Activated CD8-positive, alpha-beta memory T cell treated with anti-CD3 and anti-CD28 coated beads, Interleukin-2, amount 50 U/mL, for 24 hours (primary cell): ENCODE measurements around the gene DNAH10.

Experiments
- DNase-seq: peaks from one replicate; pipeline ENCODE4 v3.0.0-alpha.2; 2020; ENCODE audit errors: extremely low read depth

The DNAH10 gene

GRCh38 chr12:123886258-123886657, 124.2 kb downstream of the DNAH10 start:
- no peak for DNase-seq

- no peak for DNase-seq
These were observed 125.0 kb downstream of the DNAH10 start for GRCh38 chr12:123886931-123887582.

DNA sequence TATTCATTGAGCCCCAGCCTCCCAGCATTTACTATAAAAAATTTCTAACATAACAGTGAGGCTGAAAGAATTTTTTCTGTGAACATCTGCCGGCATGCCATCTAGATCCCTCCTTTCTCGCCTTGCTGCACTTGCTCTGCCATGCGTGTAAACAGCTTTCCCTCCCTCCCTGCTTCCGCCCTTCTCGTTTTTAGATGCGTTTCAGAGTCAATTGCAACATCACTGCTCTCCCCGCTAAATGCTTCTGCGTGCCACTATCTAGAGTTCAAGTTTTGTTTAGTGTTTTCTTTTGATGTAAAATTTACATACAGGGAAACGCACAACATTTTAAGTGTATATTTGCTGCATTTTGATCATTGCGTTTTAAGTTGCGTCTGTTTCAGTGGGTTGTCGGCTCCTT, 126.9 kb downstream of the DNAH10 start:
- no peak for DNase-seq

DNA sequence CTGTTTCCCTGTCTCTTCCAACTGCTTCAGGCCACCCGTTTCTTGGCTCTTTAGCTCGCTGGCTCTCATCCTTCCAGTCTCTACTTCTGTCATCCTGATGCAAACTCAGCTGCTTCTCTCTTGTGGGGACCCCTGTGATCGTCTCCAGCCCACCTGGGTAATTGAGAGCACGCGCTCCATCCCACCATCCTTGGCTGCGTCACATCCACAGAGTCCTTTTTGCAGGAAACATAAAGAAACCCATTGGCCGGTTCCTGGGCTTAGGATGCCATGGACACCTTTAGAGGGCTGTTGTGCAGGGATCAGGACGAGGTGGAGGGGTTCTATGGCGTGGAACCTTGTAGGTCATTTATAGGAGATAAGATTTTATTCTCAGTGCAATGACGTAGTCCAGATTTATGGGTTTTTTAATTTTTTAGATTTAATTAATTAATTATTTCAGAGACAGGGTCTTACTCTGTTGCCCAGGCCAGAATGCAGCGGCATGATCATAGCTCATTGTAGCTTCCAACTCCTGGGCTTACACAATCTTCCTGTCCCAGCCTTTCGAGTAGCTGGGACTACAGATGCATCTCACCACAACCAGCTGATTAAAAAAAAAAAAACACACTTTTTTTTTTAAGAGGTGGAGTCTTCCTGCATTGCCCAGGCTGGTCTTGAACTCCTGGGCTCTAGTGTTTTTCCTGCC, 127.9 kb downstream of the DNAH10 start:
- DNase-seq = no peak

- DNase-seq = no peak
These were observed 128.4 kb downstream of the DNAH10 start for GRCh38 chr12:123890536-123890902.

- no peak for DNase-seq
These were observed 128.9 kb downstream of the DNAH10 start for GRCh38 chr12:123891011-123891410.

DNA sequence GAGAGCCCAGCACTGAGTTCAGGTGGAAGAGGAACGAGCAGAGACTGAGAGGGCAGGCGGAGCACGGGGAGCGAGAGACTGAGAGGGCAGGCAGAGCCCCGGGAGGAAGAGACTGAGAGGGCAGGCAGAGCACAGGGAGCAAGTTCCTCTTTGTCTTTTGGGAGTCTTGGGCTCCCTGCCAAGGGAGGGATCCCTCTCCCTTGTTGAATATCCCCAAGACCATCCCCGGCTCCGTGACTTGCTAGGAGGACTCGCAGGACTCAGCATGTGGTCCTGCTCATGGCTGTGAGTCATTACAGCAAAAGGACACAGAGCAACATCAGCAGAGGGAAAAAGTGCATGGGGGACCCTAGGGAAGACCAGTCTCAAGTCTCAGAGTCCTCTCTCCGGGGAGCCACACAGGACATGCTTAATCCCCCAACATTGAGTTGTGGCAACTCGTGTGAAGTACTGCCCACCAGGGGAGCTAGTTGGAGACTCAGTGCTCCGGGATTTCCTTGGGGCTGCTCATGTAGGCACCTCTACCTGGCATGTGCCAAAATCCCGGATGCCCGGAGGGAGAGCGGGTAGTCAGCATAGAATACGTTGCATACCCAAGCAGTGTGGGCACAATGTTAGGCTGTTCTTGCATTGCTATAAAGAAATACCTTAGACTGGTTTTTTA, 129.5 kb downstream of the DNAH10 start:
- DNase-seq = no peak

DNA sequence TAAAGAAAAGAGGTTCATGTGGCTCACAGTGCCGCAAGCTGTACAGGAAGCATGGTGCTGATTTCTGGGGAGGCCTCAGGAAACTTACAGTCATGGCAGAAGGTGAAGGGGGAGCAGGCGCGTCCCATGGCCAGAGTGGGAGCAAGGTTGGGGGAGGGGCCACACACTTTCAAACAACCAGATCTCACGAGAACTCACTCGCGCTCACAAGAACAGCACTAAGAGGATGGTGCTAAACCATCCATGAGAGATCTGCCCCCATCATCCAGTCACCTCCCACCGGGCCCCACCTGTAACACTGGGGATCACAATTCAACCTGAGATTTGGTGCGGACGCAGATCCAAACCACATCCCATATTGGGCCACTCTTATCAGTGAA, 130.1 kb downstream of the DNAH10 start:
- no peak for DNase-seq

- no peak for DNase-seq
These were observed 130.8 kb downstream of the DNAH10 start for GRCh38 chr12:123892853-123893252.

DNA sequence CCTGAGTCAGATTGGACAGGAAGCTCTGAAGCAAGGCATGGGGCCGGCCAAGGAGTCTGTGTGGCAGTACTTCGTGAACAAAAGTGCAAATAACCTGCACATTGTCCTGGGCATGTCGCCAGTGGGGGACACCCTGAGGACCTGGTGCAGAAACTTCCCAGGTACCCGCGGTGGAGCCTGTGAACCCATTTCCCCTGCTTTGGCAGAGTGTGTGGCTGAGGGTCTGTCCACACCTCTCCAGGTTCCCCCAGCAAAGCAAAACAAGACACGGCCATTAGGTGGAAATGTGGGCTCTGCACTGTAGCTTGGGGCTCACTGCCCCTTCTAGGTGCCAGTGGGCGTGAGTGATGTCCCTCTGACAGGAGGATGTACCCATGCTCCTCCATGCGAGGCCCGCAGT, 131.2 kb downstream of the DNAH10 start:
- no peak for DNase-seq

GRCh38 chr12:123894823-123895345, 132.8 kb downstream of the DNAH10 start:
- DNase-seq = no peak

DNA sequence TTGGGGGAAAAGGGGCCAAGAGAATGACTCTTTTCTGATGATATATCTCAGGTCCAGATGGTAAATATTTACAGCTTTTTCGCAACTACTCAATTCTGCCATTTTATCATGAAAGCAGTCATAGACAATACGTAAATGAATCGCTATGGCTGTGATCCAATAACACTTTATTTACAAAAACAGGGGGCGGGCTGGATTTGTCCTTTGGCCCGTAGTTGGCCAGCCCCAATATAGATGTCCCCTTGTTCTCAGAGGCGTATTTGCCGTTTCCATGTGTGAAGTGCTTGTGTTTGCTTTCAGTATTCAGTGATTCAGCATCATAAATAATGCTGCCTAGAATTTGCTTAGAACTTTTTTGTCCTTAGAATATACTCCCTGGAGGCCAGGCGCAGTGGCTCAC, 133.3 kb downstream of the DNAH10 start:
- DNase-seq = no peak

DNA sequence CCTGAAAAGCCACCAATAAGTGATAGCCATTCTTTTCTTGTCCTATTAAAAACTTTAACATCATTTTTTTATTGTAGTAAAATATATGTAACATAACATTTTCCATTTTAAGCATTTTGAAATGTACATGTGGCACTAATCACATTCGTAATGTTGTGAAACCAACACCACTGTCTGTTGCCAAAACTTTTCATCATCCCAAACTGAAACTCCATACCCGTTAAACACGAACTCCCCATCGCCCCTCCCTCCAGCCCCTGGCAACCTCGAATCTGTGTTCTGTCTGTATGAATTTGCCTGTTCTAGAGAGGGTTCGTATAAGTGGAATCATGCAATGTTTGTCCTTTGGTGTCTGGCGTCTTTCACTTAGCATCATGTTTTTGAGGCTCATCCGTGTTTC, 134.7 kb downstream of the DNAH10 start:
- DNase-seq = no peak

DNA sequence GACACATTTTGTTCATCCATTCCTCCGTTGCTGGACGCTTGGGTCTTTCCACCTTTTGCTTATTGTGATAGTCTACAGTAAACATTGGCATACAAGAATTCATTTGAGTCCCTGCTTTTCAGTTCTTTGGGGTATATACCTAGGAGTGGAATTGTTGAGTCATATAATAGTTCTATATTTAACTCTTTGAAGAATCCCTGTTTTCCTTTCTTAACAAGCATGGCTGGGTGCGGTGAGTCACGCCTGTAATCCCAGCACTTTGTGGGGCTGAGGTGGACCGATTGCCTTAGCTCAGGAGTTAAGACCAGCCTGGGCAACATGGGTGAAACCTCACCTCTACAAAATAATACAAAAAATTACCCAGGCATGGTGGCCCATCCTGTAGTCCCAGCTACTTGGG, 135.1 kb downstream of the DNAH10 start:
- DNase-seq = no peak

- DNase-seq = no peak
These were observed 136.6 kb downstream of the DNAH10 start for GRCh38 chr12:123898673-123899072.

DNA sequence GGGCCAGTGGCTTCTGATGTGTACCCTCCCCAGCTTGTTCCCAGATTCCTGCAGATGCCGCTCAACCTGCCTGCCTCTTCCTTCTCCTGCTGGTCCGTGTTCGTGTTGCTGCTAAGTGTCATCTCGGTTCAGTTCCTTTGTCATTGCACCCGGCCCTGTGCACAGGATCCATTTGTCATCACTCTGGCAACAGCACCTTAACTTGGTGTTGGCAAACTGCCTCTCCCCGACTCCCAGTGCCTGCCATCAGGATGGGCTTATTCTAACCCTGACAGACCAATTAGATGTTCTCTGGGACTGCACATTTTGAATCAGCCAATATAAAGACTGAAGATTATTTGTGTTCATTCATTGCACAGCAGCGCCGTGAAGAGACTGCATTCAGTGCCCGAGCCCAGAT, 137.3 kb downstream of the DNAH10 start:
- no peak for DNase-seq

DNA sequence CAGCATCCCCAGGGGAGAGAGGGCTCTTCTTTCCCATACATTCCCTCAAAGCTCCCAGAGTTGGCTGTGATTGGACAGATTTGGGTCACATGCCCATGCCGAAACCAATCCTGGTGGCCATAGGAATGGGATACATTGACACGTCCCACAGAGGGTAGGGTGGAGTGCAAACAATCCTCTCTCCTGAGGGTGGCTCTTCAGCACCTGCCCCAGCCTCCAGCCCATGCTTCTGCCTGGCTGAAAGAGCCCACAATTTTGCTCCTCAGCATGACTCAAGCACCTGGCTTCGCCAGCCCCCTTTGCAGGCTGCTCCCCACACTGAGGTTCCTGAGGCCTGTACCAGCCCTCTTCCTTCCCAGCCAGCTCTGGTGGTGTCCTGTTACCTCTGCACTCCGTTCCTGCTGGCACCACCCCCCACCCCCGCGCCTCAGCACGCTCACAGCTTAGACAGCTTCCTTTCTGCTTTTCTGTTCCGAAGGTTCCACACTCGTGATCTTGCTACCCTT, 138.8 kb downstream of the DNAH10 start:
- DNase-seq = no peak

GRCh38 chr12:123902821-123903220, 140.7 kb downstream of the DNAH10 start:
- DNase-seq = no peak

GRCh38 chr12:123903301-123904065, 141.4 kb downstream of the DNAH10 start:
- no peak for DNase-seq

DNA sequence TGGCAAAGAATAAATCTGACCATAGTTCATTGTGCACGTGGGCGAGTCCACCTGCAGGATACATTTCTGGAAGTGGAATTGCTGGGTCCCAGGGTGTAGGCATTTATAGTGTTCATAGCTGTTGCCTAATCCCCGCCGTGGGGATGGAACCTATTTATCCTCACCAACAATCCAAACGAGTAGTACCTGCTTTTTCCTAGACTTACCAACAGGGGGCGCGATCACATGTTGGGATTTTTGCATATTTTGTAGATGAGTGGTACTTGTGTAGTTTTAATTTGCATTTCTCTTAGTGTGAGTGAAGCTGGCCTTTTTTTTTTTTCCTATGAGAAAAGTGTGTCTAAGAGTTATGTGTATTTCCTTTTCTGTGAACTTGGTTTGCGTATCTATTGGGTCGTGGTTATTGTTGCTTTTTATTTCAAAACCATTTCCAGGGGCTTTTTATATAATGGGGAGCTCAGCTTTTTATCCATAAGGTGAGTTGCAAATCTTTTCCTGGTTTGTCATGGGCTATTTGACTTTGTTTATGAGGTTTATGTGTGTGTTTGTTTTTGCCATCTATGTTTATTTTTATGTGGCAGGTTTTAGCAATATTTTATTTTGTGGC, 143.3 kb downstream of the DNAH10 start:
- peak; percentile 38 for DNase-seq

DNA sequence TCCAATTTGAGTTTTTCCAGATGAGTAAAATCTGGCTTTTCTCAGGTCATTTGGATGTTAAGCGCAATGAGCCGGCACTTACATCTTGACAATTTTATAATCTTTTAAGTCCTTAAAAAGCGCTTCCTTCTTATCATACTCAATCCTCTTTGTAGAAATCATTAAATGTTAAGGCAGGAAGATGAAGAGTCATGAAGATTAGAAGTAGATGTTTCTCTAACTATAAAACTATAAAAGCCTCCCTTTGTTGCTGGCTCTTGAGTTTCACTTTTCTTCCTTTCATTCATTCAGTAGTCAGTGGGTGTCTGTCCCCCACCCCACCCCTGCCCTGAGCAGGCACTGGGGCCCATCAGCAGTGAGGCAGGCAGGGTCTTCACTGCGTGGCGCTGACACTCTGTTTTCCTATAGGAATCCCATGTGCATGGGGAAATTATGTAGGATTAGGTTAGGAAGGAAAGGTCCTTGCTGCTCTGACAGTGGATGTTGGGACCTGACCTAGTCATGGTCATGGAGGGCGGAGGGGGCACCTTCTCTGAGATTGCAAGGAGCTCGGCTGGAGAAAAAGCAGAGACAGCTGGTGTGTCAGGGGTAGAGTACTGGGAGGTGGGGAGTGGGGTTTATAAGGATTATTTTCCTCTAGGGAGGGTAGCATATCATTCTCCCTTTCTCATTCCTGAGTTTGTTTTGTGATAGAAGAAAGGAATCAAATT, 144.8 kb downstream of the DNAH10 start:
- DNase-seq = no peak
